ENCODE measurements around the gene PEX10. TPM values are rescaled to one million over a fixed set of nuclear protein-coding genes. Genes with fewer than 3 reads are reported as not detected.

PEX10 gene
- total RNA-seq, 1 experiment from 2014 or later = 21.9 TPM

- intact Hi-C loops (cut with micrococcal nuclease; ENCODE audit: unreplicated experiment) = no loop called here
- no peaks in the 10 kb centered on the region for H3K9me3 Mint-ChIP-seq (ENCODE audit: unreplicated experiment)
- peaks cover 10% of the 10 kb centered on the region for H3K4me1 Mint-ChIP-seq (ENCODE audit: low read depth, unreplicated experiment)
- no TSS peak for BruUV-seq (replicated peaks)
- no peak for DNase-seq
- POLR2A ChIA-PET = no interaction called here
- Histone ChIP-seq H3K36me3 (ENCODE audit: control insufficient read depth, insufficient read depth, low read length) (no peaks in the 10 kb centered on the region; the same call in 1 of the 2 replicates), H3K4me3 (ENCODE audit: low read depth, low read length) (no peak overlapping the region), H3K4me1 (peaks cover 11% of the 10 kb centered on the region; the same call in 1 of the 2 replicates), H3K27me3 (replicated peaks; ENCODE audit: control insufficient read depth, insufficient read depth, low read length) (no peaks in the 10 kb centered on the region), H3K9me3 (no peaks in the 10 kb centered on the region)
- CTCF ChIA-PET = no interaction called here
- no peak overlapping the region for H3K4me3 Mint-ChIP-seq (ENCODE audit: unreplicated experiment)
- H3K27ac Mint-ChIP-seq (ENCODE audit: unreplicated experiment) = no peak overlapping the region
- no peaks in the 10 kb centered on the region for H3K27me3 Mint-ChIP-seq (ENCODE audit: insufficient read depth, unreplicated experiment)
- TF ChIP-seq CTCF (IDR thresholded peaks at IDR 0.05; ENCODE audit: insufficient read depth in 1 of 2, low read depth in 1 of 2, low read length in 1 of 2, severe bottlenecking in 1 of 2, unreplicated experiment in 1 of 2) = no peak
- peaks cover 64% of the 10 kb centered on the region for H3K36me3 Mint-ChIP-seq (ENCODE audit: insufficient read depth, unreplicated experiment)
These were observed 15.9 kb downstream of the PEX10 start for GRCh38 chr1:2396476-2396875.

DNA sequence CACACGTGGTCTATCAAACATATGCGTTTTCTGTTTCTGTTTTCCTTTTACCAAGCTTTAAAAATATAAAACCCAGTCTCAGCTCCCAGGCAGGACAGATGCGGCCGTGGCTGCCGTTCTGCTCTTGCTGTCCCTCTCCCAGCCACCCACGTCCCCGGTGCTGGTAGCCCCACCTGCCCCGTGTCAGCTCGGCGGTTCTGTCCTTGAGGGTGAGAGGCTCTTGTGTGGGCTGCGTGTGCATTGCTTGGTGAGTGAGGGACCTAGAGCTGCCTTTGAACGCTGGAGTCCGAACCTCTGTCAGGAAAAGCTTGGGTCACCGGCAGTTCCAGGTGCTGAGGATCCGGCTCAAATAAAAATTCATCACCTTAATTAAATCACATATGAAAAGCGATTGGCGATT is 16.3 kb downstream of the PEX10 start:
- ChIA-PET CTCF (no interaction called here), POLR2A (no interaction called here)
- Histone ChIP-seq H3K27me3 (replicated peaks; ENCODE audit: control insufficient read depth, insufficient read depth, low read length) (no peaks in the 10 kb centered on the region), H3K4me3 (ENCODE audit: low read depth, low read length) (no peak overlapping the region), H3K36me3 (ENCODE audit: control insufficient read depth, insufficient read depth, low read length) (no peaks in the 10 kb centered on the region; the same call in 1 of the 2 replicates), H3K9me3 (no peaks in the 10 kb centered on the region), H3K4me1 (peaks cover 11% of the 10 kb centered on the region; the same call in 1 of the 2 replicates)
- Mint-ChIP-seq H3K4me1 (ENCODE audit: low read depth, unreplicated experiment) (peaks cover 10% of the 10 kb centered on the region), H3K4me3 (ENCODE audit: unreplicated experiment) (no peak overlapping the region), H3K27ac (ENCODE audit: unreplicated experiment) (no peak overlapping the region), H3K9me3 (ENCODE audit: unreplicated experiment) (no peaks in the 10 kb centered on the region), H3K27me3 (ENCODE audit: insufficient read depth, unreplicated experiment) (no peaks in the 10 kb centered on the region), H3K36me3 (ENCODE audit: insufficient read depth, unreplicated experiment) (peaks cover 62% of the 10 kb centered on the region)
- DNase-seq = no peak
- BruUV-seq (replicated peaks) = no TSS peak
- intact Hi-C loops (cut with micrococcal nuclease; ENCODE audit: unreplicated experiment) = no loop called here
- no peak for TF ChIP-seq CTCF (IDR thresholded peaks at IDR 0.05; ENCODE audit: insufficient read depth in 1 of 2, low read depth in 1 of 2, low read length in 1 of 2, severe bottlenecking in 1 of 2, unreplicated experiment in 1 of 2)

DNA sequence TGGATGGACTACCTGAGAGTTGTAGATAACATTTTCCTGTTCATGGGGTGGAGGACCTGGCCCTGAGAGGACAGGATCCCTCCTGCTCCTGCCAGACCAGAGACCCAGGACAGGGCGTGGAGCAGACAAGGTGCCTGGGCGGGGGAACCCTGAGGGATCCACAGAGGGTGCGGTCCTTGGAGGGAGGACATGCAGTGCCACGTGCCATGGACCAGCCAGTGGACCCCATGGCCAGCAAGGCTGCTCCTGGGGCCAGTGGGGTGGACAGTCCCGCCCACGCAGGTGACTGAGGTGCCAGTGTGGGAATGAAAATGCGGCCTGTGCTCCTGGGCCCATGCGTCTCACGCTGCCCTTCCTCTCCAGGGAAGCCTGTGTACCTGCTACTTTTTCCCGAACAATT is 17.1 kb downstream of the PEX10 start:
- Mint-ChIP-seq H3K9me3 (ENCODE audit: unreplicated experiment) (no peaks in the 10 kb centered on the region), H3K4me1 (ENCODE audit: low read depth, unreplicated experiment) (peaks cover 10% of the 10 kb centered on the region), H3K36me3 (ENCODE audit: insufficient read depth, unreplicated experiment) (peaks cover 56% of the 10 kb centered on the region), H3K27ac (ENCODE audit: unreplicated experiment) (no peak overlapping the region), H3K4me3 (ENCODE audit: unreplicated experiment) (no peak overlapping the region), H3K27me3 (ENCODE audit: insufficient read depth, unreplicated experiment) (no peaks in the 10 kb centered on the region)
- intact Hi-C loops (cut with micrococcal nuclease; ENCODE audit: unreplicated experiment) = no loop called here
- TF ChIP-seq CTCF (IDR thresholded peaks at IDR 0.05; ENCODE audit: insufficient read depth in 1 of 2, low read depth in 1 of 2, low read length in 1 of 2, severe bottlenecking in 1 of 2, unreplicated experiment in 1 of 2) = no peak
- H3K27me3 ChIP-seq (replicated peaks; ENCODE audit: control insufficient read depth, insufficient read depth, low read length) = no peaks in the 10 kb centered on the region
- no peaks in the 10 kb centered on the region for H3K9me3 ChIP-seq
- no peaks in the 10 kb centered on the region; the same call in 1 of the 2 replicates for H3K36me3 ChIP-seq (ENCODE audit: control insufficient read depth, insufficient read depth, low read length)
- H3K4me1 ChIP-seq = peaks cover 11% of the 10 kb centered on the region; the same call in 1 of the 2 replicates
- CTCF ChIA-PET = no interaction called here
- DNase-seq = no peak
- no peak overlapping the region for H3K4me3 ChIP-seq (ENCODE audit: low read depth, low read length)
- BruUV-seq (replicated peaks) = no TSS peak
- POLR2A ChIA-PET = no interaction called here
